ENCODE measurements around the gene HNRNPL. TPM values are rescaled to one million over a fixed set of nuclear protein-coding genes. Genes with fewer than 3 reads are reported as not detected.

The HNRNPL gene
- total and polyA plus RNA-seq, 10 of the 15 experiments (the other 5 are each of a cell fraction or from before 2014, with no cell fraction given) = 32.5 to 512 (median 306) TPM

DNA sequence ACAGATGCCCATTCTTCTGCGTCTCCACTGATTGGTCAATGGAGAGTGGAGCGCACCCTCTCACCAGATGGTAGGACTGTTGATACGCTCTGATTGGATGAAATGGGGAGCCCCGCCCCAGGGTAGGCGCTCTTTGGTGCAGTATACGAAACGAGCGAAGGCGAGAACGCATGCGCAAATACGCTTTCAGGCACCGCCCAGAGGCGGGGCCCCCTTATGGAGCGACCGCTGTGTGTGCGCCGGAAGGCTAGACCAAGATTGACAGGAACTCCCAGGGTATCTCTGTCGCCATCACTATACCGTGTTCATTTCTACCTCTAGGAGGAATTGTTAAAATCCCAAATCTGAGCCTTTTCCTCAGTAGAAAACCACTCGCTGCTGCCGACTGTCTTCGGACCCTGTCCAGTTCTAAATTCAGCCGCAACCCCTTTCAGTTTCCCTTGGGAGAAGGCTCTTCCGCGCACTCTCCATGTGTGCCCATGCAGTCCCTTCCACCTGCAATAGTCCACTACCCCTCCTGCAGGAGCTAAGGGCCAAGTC, 720 bp upstream of the HNRNPL start (continued):
- TF ChIP-seq, protein P1, sequence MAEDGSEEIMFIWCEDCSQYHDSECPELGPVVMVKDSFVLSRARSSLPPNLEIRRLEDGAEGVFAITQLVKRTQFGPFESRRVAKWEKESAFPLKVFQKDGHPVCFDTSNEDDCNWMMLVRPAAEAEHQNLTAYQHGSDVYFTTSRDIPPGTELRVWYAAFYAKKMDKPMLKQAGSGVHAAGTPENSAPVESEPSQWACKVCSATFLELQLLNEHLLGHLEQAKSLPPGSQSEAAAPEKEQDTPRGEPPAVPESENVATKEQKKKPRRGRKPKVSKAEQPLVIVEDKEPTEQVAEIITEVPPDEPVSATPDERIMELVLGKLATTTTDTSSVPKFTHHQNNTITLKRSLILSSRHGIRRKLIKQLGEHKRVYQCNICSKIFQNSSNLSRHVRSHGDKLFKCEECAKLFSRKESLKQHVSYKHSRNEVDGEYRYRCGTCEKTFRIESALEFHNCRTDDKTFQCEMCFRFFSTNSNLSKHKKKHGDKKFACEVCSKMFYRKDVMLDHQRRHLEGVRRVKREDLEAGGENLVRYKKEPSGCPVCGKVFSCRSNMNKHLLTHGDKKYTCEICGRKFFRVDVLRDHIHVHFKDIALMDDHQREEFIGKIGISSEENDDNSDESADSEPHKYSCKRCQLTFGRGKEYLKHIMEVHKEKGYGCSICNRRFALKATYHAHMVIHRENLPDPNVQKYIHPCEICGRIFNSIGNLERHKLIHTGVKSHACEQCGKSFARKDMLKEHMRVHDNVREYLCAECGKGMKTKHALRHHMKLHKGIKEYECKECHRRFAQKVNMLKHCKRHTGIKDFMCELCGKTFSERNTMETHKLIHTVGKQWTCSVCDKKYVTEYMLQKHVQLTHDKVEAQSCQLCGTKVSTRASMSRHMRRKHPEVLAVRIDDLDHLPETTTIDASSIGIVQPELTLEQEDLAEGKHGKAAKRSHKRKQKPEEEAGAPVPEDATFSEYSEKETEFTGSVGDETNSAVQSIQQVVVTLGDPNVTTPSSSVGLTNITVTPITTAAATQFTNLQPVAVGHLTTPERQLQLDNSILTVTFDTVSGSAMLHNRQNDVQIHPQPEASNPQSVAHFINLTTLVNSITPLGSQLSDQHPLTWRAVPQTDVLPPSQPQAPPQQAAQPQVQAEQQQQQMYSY (CRISPR knock-in tag; IDR thresholded peaks at IDR 0.05) = no peak
- TF ChIP-seq BACH1 (IDR thresholded peaks at IDR 0.05; ENCODE audit: borderline replicate concordance) (0 out of 2 replicates have a peak, but pooled peaks have one; percentile 36), TARDBP (IDR thresholded peaks at IDR 0.05; ENCODE audit: borderline replicate concordance) (no peak), MYC (IDR thresholded peaks at IDR 0.05; ENCODE audit: insufficient read depth, insufficient read length, insufficient replicate concordance, low read length, severe bottlenecking) (no peak), SMC3 (IDR thresholded peaks at IDR 0.05; ENCODE audit: borderline replicate concordance, low read length) (no peak), RFX5 (IDR thresholded peaks at IDR 0.05; ENCODE audit: low read depth, low read length) (peak; percentile 88), ZSCAN29 (IDR thresholded peaks at IDR 0.05) (no peak), GATAD2B (conservative IDR thresholded peaks at IDR 0.05; ENCODE audit: low read depth) (no peak), TBL1XR1 (IDR thresholded peaks at IDR 0.05; ENCODE audit: low read depth, low read length) (no peak), PML (IDR thresholded peaks at IDR 0.05; ENCODE audit: low read length) (peak; percentile 90), SMAD1 (IDR thresholded peaks at IDR 0.05; ENCODE audit: low read depth, partially characterized antibody) (peak; percentile 88), EZH2 (IDR thresholded peaks at IDR 0.05; ENCODE audit: borderline replicate concordance, control insufficient read depth, low read depth, low read length) (no peak), SMAD5 (IDR thresholded peaks at IDR 0.05; ENCODE audit: low read depth) (peak; percentile 84; the same call in 1 of the 2 replicates), ZNF384 (IDR thresholded peaks at IDR 0.05; ENCODE audit: borderline replicate concordance, low read depth, low read length) (no peak)
- TF ChIP-seq, protein P2, sequence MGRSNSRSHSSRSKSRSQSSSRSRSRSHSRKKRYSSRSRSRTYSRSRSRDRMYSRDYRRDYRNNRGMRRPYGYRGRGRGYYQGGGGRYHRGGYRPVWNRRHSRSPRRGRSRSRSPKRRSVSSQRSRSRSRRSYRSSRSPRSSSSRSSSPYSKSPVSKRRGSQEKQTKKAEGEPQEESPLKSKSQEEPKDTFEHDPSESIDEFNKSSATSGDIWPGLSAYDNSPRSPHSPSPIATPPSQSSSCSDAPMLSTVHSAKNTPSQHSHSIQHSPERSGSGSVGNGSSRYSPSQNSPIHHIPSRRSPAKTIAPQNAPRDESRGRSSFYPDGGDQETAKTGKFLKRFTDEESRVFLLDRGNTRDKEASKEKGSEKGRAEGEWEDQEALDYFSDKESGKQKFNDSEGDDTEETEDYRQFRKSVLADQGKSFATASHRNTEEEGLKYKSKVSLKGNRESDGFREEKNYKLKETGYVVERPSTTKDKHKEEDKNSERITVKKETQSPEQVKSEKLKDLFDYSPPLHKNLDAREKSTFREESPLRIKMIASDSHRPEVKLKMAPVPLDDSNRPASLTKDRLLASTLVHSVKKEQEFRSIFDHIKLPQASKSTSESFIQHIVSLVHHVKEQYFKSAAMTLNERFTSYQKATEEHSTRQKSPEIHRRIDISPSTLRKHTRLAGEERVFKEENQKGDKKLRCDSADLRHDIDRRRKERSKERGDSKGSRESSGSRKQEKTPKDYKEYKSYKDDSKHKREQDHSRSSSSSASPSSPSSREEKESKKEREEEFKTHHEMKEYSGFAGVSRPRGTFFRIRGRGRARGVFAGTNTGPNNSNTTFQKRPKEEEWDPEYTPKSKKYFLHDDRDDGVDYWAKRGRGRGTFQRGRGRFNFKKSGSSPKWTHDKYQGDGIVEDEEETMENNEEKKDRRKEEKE (IDR thresholded peaks at IDR 0.05) = no peak
- TF ChIP-seq, protein P3, sequence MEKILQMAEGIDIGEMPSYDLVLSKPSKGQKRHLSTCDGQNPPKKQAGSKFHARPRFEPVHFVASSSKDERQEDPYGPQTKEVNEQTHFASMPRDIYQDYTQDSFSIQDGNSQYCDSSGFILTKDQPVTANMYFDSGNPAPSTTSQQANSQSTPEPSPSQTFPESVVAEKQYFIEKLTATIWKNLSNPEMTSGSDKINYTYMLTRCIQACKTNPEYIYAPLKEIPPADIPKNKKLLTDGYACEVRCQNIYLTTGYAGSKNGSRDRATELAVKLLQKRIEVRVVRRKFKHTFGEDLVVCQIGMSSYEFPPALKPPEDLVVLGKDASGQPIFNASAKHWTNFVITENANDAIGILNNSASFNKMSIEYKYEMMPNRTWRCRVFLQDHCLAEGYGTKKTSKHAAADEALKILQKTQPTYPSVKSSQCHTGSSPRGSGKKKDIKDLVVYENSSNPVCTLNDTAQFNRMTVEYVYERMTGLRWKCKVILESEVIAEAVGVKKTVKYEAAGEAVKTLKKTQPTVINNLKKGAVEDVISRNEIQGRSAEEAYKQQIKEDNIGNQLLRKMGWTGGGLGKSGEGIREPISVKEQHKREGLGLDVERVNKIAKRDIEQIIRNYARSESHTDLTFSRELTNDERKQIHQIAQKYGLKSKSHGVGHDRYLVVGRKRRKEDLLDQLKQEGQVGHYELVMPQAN (conservative IDR thresholded peaks at IDR 0.05) = peak; percentile 40; the same call in 1 of the 2 replicates
- TF ChIP-seq, protein P4, sequence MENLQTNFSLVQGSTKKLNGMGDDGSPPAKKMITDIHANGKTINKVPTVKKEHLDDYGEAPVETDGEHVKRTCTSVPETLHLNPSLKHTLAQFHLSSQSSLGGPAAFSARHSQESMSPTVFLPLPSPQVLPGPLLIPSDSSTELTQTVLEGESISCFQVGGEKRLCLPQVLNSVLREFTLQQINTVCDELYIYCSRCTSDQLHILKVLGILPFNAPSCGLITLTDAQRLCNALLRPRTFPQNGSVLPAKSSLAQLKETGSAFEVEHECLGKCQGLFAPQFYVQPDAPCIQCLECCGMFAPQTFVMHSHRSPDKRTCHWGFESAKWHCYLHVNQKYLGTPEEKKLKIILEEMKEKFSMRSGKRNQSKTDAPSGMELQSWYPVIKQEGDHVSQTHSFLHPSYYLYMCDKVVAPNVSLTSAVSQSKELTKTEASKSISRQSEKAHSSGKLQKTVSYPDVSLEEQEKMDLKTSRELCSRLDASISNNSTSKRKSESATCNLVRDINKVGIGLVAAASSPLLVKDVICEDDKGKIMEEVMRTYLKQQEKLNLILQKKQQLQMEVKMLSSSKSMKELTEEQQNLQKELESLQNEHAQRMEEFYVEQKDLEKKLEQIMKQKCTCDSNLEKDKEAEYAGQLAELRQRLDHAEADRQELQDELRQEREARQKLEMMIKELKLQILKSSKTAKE (IDR thresholded peaks at IDR 0.05; ENCODE audit: low read depth, poor library complexity, severe bottlenecking) = no peak
- TF ChIP-seq, protein P5, sequence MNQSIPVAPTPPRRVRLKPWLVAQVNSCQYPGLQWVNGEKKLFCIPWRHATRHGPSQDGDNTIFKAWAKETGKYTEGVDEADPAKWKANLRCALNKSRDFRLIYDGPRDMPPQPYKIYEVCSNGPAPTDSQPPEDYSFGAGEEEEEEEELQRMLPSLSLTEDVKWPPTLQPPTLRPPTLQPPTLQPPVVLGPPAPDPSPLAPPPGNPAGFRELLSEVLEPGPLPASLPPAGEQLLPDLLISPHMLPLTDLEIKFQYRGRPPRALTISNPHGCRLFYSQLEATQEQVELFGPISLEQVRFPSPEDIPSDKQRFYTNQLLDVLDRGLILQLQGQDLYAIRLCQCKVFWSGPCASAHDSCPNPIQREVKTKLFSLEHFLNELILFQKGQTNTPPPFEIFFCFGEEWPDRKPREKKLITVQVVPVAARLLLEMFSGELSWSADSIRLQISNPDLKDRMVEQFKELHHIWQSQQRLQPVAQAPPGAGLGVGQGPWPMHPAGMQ (IDR thresholded peaks at IDR 0.05; ENCODE audit: borderline replicate concordance) = no peak
